ENCODE measurements around the gene FOSL1.

DNA sequence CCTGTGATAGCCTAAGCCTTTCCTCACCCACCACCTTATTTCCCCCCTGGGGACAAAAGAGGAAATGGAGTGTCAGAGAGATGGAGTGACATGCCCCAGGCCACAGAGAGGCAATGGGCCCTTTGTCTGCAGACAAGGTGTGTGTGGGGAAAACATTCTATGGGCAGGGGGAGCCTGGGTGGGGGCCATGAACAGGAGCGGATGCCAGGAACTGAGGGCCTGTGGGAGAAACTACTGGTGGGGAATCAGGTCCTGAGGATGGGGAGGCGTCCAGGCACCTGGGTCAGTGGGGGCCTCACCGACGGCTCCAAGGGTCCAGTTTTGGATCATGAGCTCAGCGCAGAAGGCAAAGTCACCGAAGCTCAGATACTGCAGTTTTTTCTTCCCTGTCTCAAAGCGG is 15.0 kb downstream of the FOSL1 start:
- TF ChIP-seq, protein P1, sequence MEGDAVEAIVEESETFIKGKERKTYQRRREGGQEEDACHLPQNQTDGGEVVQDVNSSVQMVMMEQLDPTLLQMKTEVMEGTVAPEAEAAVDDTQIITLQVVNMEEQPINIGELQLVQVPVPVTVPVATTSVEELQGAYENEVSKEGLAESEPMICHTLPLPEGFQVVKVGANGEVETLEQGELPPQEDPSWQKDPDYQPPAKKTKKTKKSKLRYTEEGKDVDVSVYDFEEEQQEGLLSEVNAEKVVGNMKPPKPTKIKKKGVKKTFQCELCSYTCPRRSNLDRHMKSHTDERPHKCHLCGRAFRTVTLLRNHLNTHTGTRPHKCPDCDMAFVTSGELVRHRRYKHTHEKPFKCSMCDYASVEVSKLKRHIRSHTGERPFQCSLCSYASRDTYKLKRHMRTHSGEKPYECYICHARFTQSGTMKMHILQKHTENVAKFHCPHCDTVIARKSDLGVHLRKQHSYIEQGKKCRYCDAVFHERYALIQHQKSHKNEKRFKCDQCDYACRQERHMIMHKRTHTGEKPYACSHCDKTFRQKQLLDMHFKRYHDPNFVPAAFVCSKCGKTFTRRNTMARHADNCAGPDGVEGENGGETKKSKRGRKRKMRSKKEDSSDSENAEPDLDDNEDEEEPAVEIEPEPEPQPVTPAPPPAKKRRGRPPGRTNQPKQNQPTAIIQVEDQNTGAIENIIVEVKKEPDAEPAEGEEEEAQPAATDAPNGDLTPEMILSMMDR (IDR thresholded peaks at IDR 0.05; ENCODE audit: insufficient read depth, low read length) = no peak
- TF ChIP-seq POLR2AphosphoS5 (IDR thresholded peaks at IDR 0.05; ENCODE audit: low read depth) (no peak), GABPA (IDR thresholded peaks at IDR 0.05; ENCODE audit: low read depth) (no peak), SPI1 (IDR thresholded peaks at IDR 0.05; ENCODE audit: borderline replicate concordance, low read depth) (no peak)
- TF ChIP-seq, protein P2, sequence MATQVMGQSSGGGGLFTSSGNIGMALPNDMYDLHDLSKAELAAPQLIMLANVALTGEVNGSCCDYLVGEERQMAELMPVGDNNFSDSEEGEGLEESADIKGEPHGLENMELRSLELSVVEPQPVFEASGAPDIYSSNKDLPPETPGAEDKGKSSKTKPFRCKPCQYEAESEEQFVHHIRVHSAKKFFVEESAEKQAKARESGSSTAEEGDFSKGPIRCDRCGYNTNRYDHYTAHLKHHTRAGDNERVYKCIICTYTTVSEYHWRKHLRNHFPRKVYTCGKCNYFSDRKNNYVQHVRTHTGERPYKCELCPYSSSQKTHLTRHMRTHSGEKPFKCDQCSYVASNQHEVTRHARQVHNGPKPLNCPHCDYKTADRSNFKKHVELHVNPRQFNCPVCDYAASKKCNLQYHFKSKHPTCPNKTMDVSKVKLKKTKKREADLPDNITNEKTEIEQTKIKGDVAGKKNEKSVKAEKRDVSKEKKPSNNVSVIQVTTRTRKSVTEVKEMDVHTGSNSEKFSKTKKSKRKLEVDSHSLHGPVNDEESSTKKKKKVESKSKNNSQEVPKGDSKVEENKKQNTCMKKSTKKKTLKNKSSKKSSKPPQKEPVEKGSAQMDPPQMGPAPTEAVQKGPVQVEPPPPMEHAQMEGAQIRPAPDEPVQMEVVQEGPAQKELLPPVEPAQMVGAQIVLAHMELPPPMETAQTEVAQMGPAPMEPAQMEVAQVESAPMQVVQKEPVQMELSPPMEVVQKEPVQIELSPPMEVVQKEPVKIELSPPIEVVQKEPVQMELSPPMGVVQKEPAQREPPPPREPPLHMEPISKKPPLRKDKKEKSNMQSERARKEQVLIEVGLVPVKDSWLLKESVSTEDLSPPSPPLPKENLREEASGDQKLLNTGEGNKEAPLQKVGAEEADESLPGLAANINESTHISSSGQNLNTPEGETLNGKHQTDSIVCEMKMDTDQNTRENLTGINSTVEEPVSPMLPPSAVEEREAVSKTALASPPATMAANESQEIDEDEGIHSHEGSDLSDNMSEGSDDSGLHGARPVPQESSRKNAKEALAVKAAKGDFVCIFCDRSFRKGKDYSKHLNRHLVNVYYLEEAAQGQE (IDR thresholded peaks at IDR 0.05; ENCODE audit: insufficient replicate concordance, low read depth) = no peak
